GM20000 (cell line): ENCODE results near the gene TPRG1.

Experiments
- DNase-seq: peaks from one replicate; pipeline ENCODE4 v3.0.0; 2012; ENCODE audit warnings: low spot score
- TF ChIP-seq, protein P1 (sequence below): IDR thresholded peaks from 2 replicates; pipeline ENCODE4 v1.5.1; 2012; ENCODE audit warnings: mild to moderate bottlenecking, control low read depth; ENCODE audit errors: extremely low read depth, missing control alignments

Gene TPRG1

DNA sequence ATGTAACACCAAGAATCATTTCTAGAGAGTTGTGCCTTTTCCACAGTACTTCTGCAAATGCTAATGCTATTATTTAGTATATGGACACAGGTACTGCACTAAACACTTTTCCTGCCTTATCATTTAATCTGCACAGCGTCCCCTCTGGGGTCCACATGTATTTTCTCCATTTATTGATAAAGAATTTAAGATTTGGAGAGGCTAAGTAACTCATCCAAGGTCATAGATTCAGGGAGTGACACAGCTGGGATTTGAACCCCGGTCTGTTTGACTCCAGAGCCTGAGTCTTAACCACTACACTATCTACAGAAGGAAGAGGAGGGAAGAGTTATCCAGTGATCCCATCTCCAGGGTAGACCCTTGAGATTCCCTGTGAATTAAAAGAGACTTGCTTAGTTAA is 24.9 kb upstream of the TPRG1 start:
- TF ChIP-seq, protein P1, sequence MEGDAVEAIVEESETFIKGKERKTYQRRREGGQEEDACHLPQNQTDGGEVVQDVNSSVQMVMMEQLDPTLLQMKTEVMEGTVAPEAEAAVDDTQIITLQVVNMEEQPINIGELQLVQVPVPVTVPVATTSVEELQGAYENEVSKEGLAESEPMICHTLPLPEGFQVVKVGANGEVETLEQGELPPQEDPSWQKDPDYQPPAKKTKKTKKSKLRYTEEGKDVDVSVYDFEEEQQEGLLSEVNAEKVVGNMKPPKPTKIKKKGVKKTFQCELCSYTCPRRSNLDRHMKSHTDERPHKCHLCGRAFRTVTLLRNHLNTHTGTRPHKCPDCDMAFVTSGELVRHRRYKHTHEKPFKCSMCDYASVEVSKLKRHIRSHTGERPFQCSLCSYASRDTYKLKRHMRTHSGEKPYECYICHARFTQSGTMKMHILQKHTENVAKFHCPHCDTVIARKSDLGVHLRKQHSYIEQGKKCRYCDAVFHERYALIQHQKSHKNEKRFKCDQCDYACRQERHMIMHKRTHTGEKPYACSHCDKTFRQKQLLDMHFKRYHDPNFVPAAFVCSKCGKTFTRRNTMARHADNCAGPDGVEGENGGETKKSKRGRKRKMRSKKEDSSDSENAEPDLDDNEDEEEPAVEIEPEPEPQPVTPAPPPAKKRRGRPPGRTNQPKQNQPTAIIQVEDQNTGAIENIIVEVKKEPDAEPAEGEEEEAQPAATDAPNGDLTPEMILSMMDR, result no peak
- no peak for DNase-seq

DNA sequence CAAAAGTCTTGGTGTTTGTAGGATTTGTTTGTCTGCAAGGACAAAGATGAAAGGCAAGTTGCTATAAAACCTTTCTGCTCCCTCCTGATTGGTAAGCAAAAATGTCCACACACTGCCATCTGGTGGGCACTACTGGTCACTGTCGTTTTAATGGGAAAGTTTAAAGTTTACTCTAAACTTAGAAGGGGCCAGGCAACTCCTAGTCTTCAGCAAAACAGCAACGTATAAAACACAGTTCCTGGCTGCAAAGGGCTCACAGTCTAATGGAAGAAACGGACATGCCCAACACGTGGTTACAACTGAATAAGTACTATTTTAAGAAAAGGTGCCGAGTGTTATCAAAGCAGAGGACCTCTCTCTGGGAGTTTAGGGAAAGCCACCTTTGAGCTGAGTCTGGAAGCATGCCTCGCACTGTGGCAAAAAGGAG is 23.7 kb upstream of the TPRG1 start:
- DNase-seq, result peak; percentile 64
- TF ChIP-seq, protein P1, result peak; percentile 83

DNA sequence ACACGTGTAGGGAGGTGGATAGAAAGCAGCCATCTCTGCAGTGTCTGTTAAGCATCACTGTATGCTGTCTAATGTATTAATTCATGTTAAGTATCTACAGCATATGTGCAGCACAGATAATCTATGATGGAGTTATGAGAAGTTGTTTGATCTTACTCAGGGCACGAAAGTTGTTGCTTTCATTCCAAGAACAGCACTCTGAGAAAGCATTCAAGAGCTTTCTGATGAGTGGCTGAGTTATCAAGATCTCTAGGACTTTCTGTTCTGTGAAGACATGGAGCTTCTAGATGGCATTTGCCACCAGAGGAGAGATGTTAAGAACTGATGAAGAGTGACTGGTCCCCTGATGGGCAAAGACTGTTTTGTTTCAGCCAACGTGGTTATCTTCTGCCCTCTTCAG is 22.6 kb upstream of the TPRG1 start:
- DNase-seq, result no peak
- TF ChIP-seq, protein P1, result no peak

DNA sequence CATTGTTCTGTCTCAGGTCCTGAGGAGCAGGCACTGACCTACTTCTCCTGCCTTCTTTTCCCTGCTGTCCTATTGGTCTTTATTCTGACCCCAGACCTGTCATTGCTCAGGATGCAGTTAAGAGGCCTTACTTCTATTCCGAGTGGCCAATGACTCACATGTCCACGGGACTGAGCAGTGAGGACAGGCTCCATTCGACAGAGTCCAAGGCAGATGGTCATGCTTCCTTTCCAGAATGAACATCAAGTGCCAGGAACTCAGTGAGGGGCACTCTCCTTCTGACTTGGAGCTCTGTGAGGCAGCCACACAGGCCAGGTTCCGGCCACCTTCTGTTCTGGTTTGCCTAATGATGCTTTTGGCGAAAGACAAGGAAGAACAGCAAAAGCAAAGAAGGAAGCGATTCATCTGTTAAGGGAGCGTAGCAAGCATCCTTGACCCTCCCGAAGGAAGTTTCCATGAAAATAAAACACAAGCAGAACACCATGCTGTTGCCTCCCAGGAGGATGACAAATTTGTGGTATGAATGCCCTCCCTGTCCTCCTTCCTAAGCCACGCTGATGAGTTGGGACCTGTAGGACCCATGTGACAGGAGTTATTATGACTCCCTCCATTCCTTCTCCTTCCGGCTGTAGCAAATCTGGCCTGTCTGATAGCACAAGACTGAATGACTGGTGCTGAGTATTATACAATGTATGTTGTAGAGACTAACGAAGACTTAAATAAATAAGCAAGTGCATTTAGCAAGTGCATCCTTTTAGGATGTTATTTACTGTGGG is 14.4 kb upstream of the TPRG1 start:
- DNase-seq, result no peak
- TF ChIP-seq, protein P1, result no peak

DNA sequence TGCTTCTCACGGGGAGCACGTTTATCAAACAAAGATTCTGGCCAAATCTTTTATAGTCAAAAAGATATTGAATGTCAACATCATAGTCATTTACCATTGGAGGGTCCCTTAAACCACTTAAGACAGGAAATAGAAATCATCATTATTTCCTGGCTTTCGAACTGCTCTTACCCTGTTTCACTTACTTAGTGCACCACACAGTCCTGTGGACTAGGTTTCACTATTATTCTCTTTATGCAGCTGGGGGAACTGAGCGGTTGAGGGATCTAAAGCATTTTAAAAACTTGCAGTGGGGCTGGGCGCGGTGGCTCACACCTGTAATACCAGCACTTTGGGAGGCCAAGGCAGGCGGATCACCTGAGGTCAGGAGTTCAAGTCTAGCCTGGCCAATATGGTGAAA is 13.7 kb upstream of the TPRG1 start:
- TF ChIP-seq, protein P1, result no peak
- no peak for DNase-seq

DNA sequence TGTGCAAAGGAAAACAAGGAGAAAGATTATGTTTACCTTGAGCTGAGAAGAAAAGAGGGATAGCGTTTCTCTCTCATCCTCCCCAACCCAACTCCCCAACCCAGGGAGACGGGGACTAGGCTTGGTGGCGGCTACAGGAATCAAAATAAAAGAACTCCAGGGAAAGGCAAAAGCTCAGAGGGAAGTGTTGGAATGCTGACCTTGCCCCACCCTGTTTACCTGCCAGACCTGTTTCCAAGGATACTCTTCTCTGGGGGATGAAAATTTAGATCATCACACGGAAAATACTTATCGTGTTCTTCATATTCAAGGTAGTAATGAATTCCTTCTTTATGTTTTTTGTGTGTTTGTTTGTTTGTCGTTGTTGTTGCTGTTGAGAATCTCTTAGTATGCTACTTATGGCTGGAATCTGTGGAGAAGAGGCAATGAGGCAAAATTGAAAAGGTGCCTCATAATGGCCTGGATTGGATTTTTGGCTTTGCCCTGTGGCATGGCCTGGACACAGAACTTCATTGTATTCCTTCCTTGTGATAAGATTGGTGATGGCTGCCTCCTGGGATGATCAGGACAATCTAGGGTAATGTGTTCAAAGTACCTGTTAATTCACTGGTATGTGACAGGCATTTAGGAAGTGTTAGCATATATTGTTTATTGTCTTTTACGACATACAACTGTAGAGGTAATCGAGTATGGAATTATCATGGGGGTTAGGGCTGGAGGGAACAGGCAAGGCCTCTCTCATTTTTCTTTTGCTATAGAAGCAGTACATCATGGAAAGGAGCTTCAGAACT is 11.1 kb upstream of the TPRG1 start:
- TF ChIP-seq, protein P1, result no peak

DNA sequence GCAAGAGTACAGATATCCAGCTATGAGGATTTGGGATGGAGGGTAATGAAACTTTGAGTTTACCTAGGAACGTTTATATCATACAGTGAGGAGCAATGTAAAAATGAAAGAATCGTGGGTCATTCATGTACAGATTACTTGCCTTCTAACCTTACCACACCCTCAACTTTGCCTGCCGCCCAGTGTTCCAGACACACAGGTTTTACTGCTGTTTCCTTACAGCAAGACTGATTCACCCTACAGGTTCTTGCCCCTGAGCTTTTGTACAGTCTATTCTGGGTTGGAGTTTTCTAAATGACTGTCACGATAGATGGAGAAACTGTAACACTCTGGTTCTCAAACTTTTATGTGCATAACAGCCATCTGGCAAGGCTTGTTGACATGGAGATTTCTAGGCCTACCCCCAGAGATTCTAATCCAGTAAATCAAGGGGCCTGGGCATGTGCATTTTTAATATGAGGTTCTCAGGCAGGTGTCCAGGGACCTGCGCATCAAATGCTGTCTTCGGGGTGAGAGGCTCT is 6.6 kb upstream of the TPRG1 start:
- TF ChIP-seq, protein P1, result no peak
- DNase-seq, result no peak

More for the DNA sequence above, 11.1 kb upstream of the TPRG1 start:
- DNase-seq, result no peak
